H7 (cell line): ENCODE results near the gene PRR19. TPM values are rescaled to one million over a fixed set of nuclear protein-coding genes. Genes with fewer than 3 reads are reported as not detected.

Experiments
- DNase-seq: peaks from one replicate; pipeline ENCODE4 v3.0.0; 2012
- H3K27me3 ChIP-seq: 2 replicates; pipeline ENCODE4 v1.6.0; 2011; ENCODE audit warnings: mild to moderate bottlenecking, low read length; ENCODE audit not compliant: control insufficient read depth, insufficient read depth
- H3K36me3 ChIP-seq: replicated peaks from 2 replicates; pipeline ENCODE4 v1.5.1; 2011; ENCODE audit warnings: low read length; ENCODE audit not compliant: control insufficient read depth, insufficient read depth
- H3K4me3 ChIP-seq: 2 replicates; pipeline ENCODE4 v1.5.1; 2011; ENCODE audit warnings: low read depth, mild to moderate bottlenecking, control low read depth, low read length, moderate library complexity; ENCODE audit not compliant: insufficient read depth
- total RNA-seq: library from RNA; depleted of rRNA; stranded (reverse); fragments of >200 nt; shearing (Covaris generic); gene quantifications from 2 replicates; pipeline ENCODE4 v1.2.3, GENCODE V29; 2014

The PRR19 gene
- total RNA-seq, 1 experiment from 2014 or later = 3.3 TPM

DNA sequence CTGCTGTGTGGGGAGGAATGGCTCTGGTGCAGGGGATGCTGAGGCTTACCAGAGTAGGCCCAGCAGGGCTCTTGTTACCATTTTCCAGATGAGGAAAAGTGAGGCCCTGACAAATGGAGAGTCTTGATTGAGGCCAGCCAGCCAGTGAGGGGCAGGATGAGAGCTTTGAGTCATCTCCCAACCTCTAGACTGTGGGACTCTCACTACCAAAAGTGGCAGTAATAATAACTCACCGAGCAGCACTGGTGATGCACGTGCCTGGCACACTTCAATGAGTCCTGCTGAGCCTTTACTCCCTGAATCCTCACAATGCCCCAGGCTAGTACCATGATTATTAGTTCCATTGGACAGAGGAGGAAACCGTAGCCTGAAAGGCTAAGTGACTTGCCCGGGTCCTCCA is 25.1 kb upstream of the PRR19 start:
- Histone ChIP-seq H3K27me3 (no peaks in the 10 kb centered on the region), H3K4me3 (no peak overlapping the region), H3K36me3 (no peaks in the 10 kb centered on the region; the same call in none of the 2 replicates)
- DNase-seq = no peak

DNA sequence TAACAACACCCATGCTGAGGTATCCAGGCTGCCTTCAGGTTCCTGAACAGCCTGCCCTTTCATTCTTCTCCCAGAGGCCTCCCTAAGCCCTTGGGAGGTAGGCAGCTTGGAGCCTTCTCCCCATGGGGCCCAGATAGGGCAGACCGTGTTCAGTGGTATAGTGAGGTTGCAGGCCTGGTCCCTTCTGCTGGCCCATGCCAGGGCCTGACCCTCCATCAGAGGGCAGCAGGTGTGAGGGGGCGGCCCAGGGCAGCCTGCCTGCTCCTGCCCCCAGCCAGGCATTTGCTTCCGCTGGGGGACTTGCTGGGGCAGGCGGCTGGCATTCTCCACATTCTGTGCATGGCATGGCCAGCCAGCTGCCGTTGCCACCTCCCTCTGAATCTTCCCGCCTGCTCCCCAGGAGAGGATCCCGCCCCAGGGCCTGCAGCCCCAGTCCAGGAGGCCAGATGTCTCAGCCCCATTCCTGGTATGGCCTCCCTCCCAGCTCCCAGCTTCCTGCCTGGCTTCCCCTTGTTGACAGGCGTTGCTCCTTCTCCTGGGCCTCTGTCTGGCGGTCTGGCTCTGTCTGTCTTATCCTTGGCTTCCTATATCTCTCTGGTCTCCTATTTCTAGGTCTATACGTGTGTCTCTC is 24.0 kb upstream of the PRR19 start:
- DNase-seq = no peak
- no peaks in the 10 kb centered on the region for H3K27me3 ChIP-seq
- no peaks in the 10 kb centered on the region; the same call in none of the 2 replicates for H3K36me3 ChIP-seq
- H3K4me3 ChIP-seq = no peak overlapping the region

DNA sequence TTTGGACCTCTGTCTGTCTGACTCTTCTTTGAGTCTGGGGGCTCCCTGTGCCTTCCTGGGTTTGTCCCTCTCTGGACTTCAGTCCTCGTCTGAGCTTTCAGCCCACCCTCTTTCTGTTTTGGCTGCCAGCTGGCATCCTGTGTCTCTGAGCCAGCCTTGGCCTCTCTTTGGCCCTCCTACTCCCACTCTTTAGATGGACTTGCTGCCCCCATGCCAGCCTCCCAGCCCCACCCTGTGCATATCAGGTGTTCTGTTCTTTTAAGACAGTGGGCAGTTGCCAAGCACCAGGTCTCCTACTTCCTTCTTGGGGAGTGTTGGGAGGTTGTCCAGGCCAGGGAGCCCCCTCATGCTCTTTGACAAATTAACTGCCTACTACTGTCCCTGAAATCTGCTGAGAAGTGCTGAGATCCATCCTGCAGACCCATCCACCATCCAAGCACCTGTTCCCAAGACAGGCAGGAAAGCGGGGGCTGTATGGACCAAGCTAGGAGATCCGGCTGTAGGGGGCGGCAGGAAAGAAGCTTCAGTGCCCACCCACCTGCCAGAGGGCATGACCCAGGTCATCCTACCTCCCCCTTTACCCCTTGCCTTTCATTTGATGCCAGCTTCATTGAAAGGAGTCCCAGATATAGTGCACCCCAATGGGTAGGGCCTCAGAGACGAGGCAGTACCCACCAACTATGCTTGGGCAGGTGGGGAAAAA is 23.3 kb upstream of the PRR19 start:
- Histone ChIP-seq H3K4me3 (no peak overlapping the region), H3K27me3 (no peaks in the 10 kb centered on the region), H3K36me3 (no peaks in the 10 kb centered on the region; the same call in none of the 2 replicates)
- DNase-seq = no peak

DNA sequence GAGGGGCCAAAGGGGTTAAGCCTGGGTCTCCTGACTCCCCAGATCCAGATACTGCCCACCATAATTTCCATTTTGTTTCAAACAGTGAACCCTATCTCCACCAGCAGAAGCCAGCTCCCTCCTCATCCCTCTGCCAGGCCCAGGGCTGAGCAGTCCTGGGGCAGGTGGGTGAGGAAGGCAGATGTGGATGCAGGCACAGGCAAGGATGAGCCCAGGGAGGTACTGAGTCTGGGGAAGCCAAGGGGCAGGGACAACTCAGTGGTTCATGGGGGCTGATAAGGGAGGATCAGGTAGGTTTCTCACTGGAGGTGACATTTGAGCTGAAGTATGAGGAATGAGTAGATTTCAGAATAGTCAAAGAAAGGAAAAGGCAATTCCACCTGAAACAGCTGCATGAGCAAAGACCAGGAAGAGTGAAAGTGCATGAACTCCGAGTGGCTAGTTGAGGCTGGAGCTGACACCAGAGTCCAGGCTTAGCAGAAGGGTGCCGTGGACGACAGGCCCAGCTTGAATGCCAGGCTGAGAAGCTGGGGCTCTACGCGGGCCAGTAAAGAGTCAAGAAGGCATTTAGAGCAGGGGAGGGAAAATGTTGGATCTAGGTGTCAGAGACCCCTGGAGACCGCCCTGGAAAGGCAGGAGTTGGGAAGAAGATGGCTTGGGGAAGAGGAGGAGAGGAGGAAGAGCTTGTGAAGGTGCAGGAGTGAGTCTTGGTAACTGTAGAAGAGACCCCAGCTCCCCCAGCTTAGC is 22.6 kb upstream of the PRR19 start:
- H3K4me3 ChIP-seq = peak overlapping the region; percentile 74
- no peak for DNase-seq
- no peaks in the 10 kb centered on the region for H3K27me3 ChIP-seq
- no peaks in the 10 kb centered on the region; the same call in none of the 2 replicates for H3K36me3 ChIP-seq

DNA sequence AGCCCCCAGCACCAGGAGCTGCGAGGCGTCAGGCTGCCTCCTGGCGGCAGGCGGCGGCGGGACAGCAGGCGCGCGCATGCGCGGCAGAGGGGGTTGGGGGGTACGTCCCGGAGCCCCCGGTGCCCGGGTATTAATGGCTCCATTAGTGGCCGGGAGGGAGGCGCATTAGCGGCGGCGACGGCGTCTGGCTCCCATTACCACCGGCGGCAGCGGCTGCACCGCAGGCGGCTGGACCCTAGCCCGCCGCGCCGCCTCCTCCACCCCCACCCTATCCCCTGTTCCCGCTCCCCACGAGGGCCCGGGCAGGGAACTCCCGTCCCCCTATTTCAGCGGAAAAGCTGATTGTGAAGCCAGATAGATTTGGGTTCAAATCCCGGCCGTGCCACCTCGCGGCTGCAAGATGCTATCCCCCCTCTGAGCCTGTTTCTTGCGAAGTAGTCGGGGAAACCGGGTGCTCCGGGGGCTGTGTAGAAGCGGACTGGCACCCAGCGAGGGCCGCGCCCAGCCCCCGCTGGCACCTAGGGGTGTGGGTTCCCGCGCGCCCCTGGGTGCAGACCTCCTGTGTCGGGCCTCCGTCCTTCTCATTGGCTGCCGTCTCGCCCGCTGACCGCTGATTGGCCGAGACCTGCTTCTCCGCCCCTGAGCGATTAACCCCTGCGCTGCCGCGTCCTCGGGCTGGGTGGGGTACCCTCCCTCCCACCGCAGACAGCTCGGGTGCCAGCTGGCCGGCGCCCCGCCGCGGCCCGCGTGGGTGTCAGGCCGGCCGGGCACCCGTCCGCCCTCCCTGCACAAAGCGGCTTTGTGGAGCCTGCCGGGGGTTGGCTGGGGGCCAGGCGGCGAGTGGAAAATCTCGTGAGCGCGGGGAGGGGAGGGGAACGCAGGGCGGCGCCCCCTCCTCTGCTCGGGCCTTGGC is 21.8 kb upstream of the PRR19 start:
- no peaks in the 10 kb centered on the region; the same call in none of the 2 replicates for H3K36me3 ChIP-seq
- H3K27me3 ChIP-seq = no peaks in the 10 kb centered on the region
- peak overlapping the region; percentile 74 for H3K4me3 ChIP-seq
- DNase-seq = peak; percentile 100

DNA sequence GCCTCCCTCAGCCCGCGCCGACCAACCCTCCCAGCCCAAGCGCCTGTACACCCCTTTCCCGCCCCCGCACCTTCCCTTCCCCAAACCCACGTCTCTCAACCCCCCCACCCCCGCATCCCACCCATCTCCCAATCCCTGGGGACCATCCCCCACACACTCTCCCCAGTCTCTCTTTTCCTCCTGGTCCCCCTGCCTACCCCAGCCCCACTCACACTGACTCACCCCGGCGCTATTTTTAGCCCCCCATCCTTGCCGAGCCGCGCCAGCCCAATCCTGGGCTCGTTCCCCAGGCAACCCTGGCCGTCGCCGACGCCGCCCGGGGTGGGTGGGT is 21.2 kb upstream of the PRR19 start:
- Histone ChIP-seq H3K4me3 (peak overlapping the region; percentile 74), H3K27me3 (no peaks in the 10 kb centered on the region), H3K36me3 (no peaks in the 10 kb centered on the region; the same call in none of the 2 replicates)
- DNase-seq = peak; percentile 85

DNA sequence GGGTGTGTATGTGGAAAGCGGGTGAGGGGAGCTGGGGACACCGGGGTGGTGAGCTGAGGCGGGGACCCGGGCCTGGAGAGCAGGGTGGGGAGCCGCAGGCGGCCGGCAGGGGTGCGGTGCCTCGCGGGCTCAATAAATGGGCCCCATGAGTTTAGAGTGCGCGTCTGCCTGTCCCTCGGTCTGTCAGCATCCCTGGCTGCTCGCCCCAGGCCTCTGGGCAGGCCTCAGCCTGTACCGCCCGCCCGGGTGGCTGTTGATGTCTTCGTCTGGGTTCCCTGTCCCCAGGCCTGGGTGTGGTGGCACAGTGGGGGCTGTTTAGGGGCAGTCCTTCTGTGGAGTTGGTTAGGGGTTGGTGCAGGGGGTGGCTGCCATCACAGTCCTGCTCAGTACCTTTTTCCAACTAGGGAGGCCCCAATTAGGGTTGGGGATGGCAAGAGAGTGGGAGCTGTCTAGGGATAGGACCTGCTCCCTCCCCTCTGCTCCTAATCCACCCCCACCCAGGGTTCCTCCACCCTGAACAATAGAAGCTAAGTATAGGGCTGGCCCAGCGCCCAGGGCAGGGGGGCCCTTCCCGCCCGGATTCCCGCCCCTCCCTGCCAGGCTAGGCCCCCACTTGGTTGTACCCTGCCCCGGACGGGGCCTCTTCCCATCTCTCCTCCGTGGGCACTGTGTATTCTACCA is 20.6 kb upstream of the PRR19 start:
- Histone ChIP-seq H3K4me3 (peak overlapping the region; percentile 74), H3K36me3 (no peaks in the 10 kb centered on the region; the same call in 1 of the 2 replicates), H3K27me3 (no peaks in the 10 kb centered on the region)
- peak; percentile 82 for DNase-seq

- peak; percentile 89 for DNase-seq
- Histone ChIP-seq H3K36me3 (no peaks in the 10 kb centered on the region), H3K4me3 (peak overlapping the region; percentile 74), H3K27me3 (no peaks in the 10 kb centered on the region)
Observed at GRCh38 chr19:42281827-42282762, 19.8 kb upstream of the PRR19 start.

DNA sequence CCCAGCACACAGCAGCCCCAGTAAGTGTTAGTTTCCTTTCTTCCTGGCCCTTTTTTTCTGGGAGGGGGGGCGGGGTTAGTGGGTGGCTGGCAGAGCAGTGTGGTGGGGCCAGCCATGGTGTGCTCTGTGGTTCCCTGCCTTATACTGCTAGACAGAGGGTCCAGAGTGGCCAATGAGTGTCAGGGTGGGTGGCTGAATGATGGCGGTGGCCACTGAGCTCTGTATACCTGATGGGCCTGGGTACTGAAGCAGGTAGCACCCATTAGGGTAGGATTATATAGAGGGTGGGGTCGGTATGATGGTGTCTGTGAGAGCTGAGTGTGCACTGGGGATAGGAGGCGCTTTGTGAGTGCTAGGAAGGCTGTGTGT is 19.1 kb upstream of the PRR19 start:
- Histone ChIP-seq H3K27me3 (no peaks in the 10 kb centered on the region), H3K36me3 (no peaks in the 10 kb centered on the region), H3K4me3 (no peak overlapping the region; the same call in 1 of the 2 replicates)
- DNase-seq = no peak

GRCh38 chr19:42283188-42284065 is 18.5 kb upstream of the PRR19 start:
- Histone ChIP-seq H3K4me3 (peak overlapping the region; percentile 67), H3K36me3 (peaks cover 5% of the 10 kb centered on the region), H3K27me3 (no peaks in the 10 kb centered on the region)
- DNase-seq = peak; percentile 100

- Histone ChIP-seq H3K27me3 (no peaks in the 10 kb centered on the region), H3K4me3 (peak overlapping the region; percentile 34), H3K36me3 (peaks cover 5% of the 10 kb centered on the region)
- peak; percentile 97 for DNase-seq
Observed at GRCh38 chr19:42284066-42284501, 17.8 kb upstream of the PRR19 start.

- peaks cover 9% of the 10 kb centered on the region for H3K36me3 ChIP-seq
- peak overlapping the region; percentile 66 for H3K4me3 ChIP-seq
- DNase-seq = peak; percentile 77
- no peaks in the 10 kb centered on the region for H3K27me3 ChIP-seq
Observed at GRCh38 chr19:42284591-42285341, 17.2 kb upstream of the PRR19 start.
